Fibroblast of villous mesenchyme (primary cell): ENCODE data around the gene PLA2G2F. TPM values are rescaled to one million over a fixed set of nuclear protein-coding genes. Genes with fewer than 3 reads are reported as not detected.

ENCODE experiments used
- DNase-seq: peaks from one replicate; pipeline ENCODE4 v3.0.0-alpha.2; 2010; ENCODE audit warnings: low read depth
- H3K4me3 ChIP-seq: 2 replicates; pipeline ENCODE4 v1.5.1; 2011; ENCODE audit warnings: low read depth, mild to moderate bottlenecking, low read length
- total RNA-seq: library from RNA; depleted of rRNA; stranded (reverse); fragments of >200 nt; gene quantifications from 2 replicates; pipeline ENCODE4 v1.2.3, GENCODE V29; 2012
- TF ChIP-seq, protein P1 (sequence below): IDR thresholded peaks from 2 replicates; pipeline ENCODE4 v1.5.1; 2012; ENCODE audit warnings: low read depth, mild to moderate bottlenecking, low read length; ENCODE audit not compliant: insufficient read depth

The PLA2G2F gene
- total RNA-seq, 1 donor, result not detected

DNA sequence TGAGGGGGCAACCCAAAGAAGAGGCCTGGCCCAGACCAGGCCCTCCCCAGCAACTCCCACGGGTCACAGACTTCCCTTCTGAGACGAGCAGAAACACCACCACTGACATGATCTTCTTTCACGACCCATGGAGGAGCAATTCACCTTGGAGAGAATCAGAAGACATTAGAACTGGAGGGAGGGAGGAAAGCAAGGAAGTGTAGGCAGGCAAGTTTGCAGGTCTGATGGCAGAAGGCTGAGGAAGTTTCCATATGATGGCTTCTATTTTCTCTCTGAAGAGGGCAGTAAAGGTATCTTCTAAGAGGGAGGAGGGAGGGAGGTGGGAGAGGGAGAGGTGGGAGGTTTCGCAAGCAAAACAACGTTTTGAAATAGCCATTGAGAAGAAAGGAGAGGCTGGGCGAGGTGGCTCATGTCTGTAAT lies 45.4 kb downstream of the PLA2G2F start:
- TF ChIP-seq, protein P1, sequence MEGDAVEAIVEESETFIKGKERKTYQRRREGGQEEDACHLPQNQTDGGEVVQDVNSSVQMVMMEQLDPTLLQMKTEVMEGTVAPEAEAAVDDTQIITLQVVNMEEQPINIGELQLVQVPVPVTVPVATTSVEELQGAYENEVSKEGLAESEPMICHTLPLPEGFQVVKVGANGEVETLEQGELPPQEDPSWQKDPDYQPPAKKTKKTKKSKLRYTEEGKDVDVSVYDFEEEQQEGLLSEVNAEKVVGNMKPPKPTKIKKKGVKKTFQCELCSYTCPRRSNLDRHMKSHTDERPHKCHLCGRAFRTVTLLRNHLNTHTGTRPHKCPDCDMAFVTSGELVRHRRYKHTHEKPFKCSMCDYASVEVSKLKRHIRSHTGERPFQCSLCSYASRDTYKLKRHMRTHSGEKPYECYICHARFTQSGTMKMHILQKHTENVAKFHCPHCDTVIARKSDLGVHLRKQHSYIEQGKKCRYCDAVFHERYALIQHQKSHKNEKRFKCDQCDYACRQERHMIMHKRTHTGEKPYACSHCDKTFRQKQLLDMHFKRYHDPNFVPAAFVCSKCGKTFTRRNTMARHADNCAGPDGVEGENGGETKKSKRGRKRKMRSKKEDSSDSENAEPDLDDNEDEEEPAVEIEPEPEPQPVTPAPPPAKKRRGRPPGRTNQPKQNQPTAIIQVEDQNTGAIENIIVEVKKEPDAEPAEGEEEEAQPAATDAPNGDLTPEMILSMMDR, result no peak
- no peak overlapping the region for H3K4me3 ChIP-seq
- DNase-seq, result no peak

DNA sequence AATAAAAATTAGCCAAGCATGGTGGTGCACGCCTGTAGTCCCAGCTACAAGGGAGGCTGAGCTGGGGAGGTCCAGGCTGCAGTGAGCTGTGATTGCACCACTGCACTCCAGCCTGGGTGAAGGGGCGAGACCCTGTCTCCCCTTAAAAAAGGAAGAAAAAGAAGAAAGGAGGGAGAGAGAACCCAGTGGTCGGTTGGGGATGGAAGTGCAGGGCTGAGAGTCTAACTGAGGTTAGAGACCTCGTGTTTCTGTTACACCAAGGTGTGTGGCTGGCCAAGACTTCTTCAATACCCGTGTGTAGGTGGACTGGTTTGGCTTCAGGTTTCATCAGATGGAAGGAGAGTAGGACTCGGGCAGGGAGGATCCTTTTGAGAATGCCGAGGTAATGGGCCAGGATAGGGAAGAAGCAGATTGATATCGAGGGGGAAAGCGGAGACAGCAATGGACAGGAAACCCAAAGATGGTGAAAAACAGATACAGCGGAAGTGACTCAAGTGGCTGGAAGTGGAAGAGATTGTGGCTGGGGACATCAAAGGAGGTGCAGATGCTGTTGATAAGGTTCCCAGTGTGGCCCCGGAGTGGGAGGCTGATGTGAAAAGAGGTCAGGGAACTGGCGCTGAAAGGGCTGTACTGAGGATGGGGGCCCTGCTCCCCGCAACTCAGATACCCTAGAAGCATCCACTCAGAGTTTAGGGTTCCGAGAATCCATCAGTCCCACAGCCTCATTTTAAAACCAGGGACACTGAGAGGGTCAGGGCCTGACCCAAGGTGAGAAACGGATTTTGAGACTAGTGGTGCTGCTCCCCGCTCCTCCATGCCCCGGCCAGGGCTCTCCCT lies 46.1 kb downstream of the PLA2G2F start:
- DNase-seq, result no peak
- TF ChIP-seq, protein P1, result no peak
- H3K4me3 ChIP-seq, result no peak overlapping the region

GRCh38 chr1:20185834-20186782 lies 47.0 kb downstream of the PLA2G2F start, which contains the start of the genes PLA2G2C and UBXN10:
Gene PLA2G2C (minus strand): TSS chr1:20186518. CDS start chr1:20177363, 9,155 bp downstream.
Gene UBXN10 (plus strand): TSS chr1:20186096. CDS start chr1:20190562, 4,466 bp downstream.
- TF ChIP-seq, protein P1, result no peak
- no peak for DNase-seq
- H3K4me3 ChIP-seq, result no peak within 1 kb of the TSS

GRCh38 chr1:20187103-20187812 lies 48.1 kb downstream of the PLA2G2F start:
- TF ChIP-seq, protein P1, result no peak

GRCh38 chr1:20187813-20188454 lies 48.8 kb downstream of the PLA2G2F start:
- no peak for DNase-seq
- TF ChIP-seq, protein P1, result no peak
- no peak overlapping the region for H3K4me3 ChIP-seq

More at GRCh38 chr1:20187103-20187812, 48.1 kb downstream of the PLA2G2F start:
- H3K4me3 ChIP-seq, result no peak overlapping the region
- no peak for DNase-seq

DNA sequence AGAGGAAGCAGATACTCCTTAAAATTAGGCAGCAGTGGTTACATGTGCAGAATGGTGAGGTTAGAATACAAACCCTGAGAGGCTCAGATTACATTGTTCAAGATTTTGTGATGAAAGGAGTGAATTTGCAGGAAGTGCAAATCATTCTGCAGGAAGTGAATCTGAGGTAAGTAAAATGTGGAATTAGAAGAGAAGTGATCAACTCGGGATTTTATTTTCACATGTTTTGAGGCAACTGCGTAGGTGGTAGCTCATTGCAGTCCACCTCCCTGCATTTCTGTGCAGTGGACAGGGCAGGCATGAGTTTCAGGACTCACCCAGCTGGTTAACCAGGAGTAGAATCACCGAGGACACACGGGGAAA lies 49.3 kb downstream of the PLA2G2F start:
- no peak overlapping the region for H3K4me3 ChIP-seq
- TF ChIP-seq, protein P1, result no peak
- no peak for DNase-seq
